Transverse colon (tissue), 4 donors: ENCODE data around the gene COL11A2. TPM values are rescaled to one million over a fixed set of nuclear protein-coding genes. Genes with fewer than 3 reads are reported as not detected.

Experiments used
- DNase-seq: peaks from one replicate; pipeline ENCODE4 v3.0.0-alpha.2; 2019
- H3K27ac ChIP-seq, 4 donors: fragments of 200-600 bp; sonication (generic); 2 replicates each; pipeline ENCODE4 v1.5.1; 2016 to 2018; ENCODE audit warnings: inconsistent platforms in 4 of 4
- H3K27me3 ChIP-seq: fragments of 200-600 bp; sonication (generic); 2 replicates; pipeline ENCODE4 v1.5.1; 2017; ENCODE audit warnings: inconsistent platforms
- H3K36me3 ChIP-seq, 4 donors: fragments of 200-600 bp; sonication (generic); 2 replicates each; pipeline ENCODE4 v1.5.1; 2017 to 2019; ENCODE audit warnings: inconsistent platforms in 4 of 4
- H3K4me1 ChIP-seq, 4 donors: fragments of 200-600 bp; sonication (generic); 2 replicates each; pipeline ENCODE4 v1.5.1; 2017 to 2020; ENCODE audit warnings: inconsistent platforms in 4 of 4
- H3K4me3 ChIP-seq, 4 donors: fragments of 200-600 bp; sonication (generic); 1 replicate in 1 of 4; 2 replicates in 3 of 4; pipeline versions ENCODE4 v1.5.1 to v1.6.1; 2017 to 2019; ENCODE audit warnings: inconsistent platforms in 4 of 4
- H3K9me3 ChIP-seq, 2 donors: fragments of 200-600 bp; sonication (generic); 2 replicates each; pipeline ENCODE4 v1.5.1; 2017 to 2019; ENCODE audit warnings: inconsistent platforms in 2 of 2
- CTCF ChIP-seq, 5 experiments: fragments of 200-600 bp in 3 of 5; fragments of 450-650 bp in 2 of 5; sonication (generic) in 3 of 5; IDR thresholded peaks; 1 replicate in 2 of 5; 2 replicates in 3 of 5; pipeline ENCODE4 v1.5.1; 2016 to 2017; ENCODE audit warnings: antibody characterized with exemption in 5 of 5, inconsistent platforms in 3 of 5, mild to moderate bottlenecking in 2 of 5, moderate library complexity in 1 of 5
- EP300 ChIP-seq: sonication (generic); formaldehyde crosslinking; IDR thresholded peaks from one replicate; pipeline ENCODE4 v1.6.1; 2017; ENCODE audit warnings: antibody characterized with exemption, low read depth
- POLR2A ChIP-seq: fragments of 450-650 bp; IDR thresholded peaks from one replicate; pipeline ENCODE4 v1.6.1; 2016; ENCODE audit warnings: antibody characterized with exemption, mild to moderate bottlenecking, moderate library complexity
- POLR2AphosphoS5 ChIP-seq, 3 donors: sonication (generic); formaldehyde crosslinking; IDR thresholded peaks; one replicate each; pipeline ENCODE4 v1.6.1; 2016; ENCODE audit warnings: antibody characterized with exemption in 3 of 3
- WGBS, 2 donors: methylation state at CpG; one replicate each; pipeline ENCODE4 v1.1.5; 2018; ENCODE audit warnings: low coverage in 1 of 2; 5-methylcytosine and 5-hydroxymethylcytosine counted together
- in situ Hi-C, 4 donors: fragments of 200-750 bp; cut with MboI; loops; one replicate each; pipeline versions ENCODE4 v1.15.0 to v1.15.1; 2017; ENCODE audit warnings: low sequenced_read_pairs in 3 of 4, low pct_ligation_motif_present in 1 of 4, low pct_unique_long_range_greater_than_20kb in 1 of 4
- intact Hi-C: fragments of 100-400 bp; cut with DNase I; formaldehyde crosslinking; loops from one replicate; pipeline ENCODE4 v1.15.1; 2023; ENCODE audit warnings: low total_unique reads
- total RNA-seq, 4 donors: library from RNA; depleted of rRNA; stranded (reverse); fragments of >200 nt; gene quantifications; one replicate each; pipeline ENCODE4 v1.1.0, GENCODE V29; 2016

Gene COL11A2
- total RNA-seq, 4 donors from 2014 or later, result 0.14 to 0.79 (median 0.75) TPM; not detected in 1

GRCh38 chr6:33117811-33118277 is 74.4 kb downstream of the COL11A2 start:
- Histone ChIP-seq H3K27me3 (peaks cover 46% of the 10 kb centered on the region), H3K36me3 (no peaks in the 10 kb centered on the region), H3K27ac (no peak overlapping the region), H3K4me1 (peaks cover 0 to 5% (median 2%) of the 10 kb centered on the region in 4 donors), H3K4me3 (no peak overlapping the region), H3K9me3 (no peaks in the 10 kb centered on the region)
- in situ Hi-C loops, result loop anchor here in 1 of 4 donors (25.0 kb wide), 1 partner anchor 119 kb away; no protein-coding TSS in a partner anchor
- WGBS, 2 donors, result 15 to 29% methylated on average over 6 to 9 of the region's 9 CpGs
- TF ChIP-seq POLR2AphosphoS5 (IDR thresholded peaks at IDR 0.05) (no peak), POLR2A (no peak)
- no peak for DNase-seq
- intact Hi-C loops, result no loop called here

- DNase-seq, result no peak
- TF ChIP-seq EP300 (no peak), POLR2A (no peak), CTCF (IDR thresholded peaks at IDR 0.05) (no peak), POLR2AphosphoS5 (IDR thresholded peaks at IDR 0.05) (no peak)
- Histone ChIP-seq H3K4me1 (peaks cover 0 to 5% (median 2%) of the 10 kb centered on the region in 4 donors), H3K4me3 (no peak overlapping the region), H3K27ac (no peak overlapping the region), H3K9me3 (no peaks in the 10 kb centered on the region), H3K36me3 (no peaks in the 10 kb centered on the region), H3K27me3 (peaks cover 54% of the 10 kb centered on the region)
- WGBS, 2 donors, result 11 to 22% methylated on average over 6 to 32 of the region's 32 CpGs
- intact Hi-C loops (no loop called here), in situ Hi-C loops (loop anchor here in 1 of 4 donors (25.0 kb wide), 1 partner anchor 120 kb away; no protein-coding TSS in a partner anchor)
Measured at GRCh38 chr6:33116841-33117711, 75.2 kb downstream of the COL11A2 start.

- H3K27ac ChIP-seq, result no peak overlapping the region
- TF ChIP-seq CTCF (IDR thresholded peaks at IDR 0.05) (no peak), EP300 (no peak), POLR2AphosphoS5 (IDR thresholded peaks at IDR 0.05) (no peak), POLR2A (no peak)
- intact Hi-C loops, result no loop called here
- no peaks in the 10 kb centered on the region for H3K36me3 ChIP-seq
- H3K27me3 ChIP-seq, result peaks cover 56% of the 10 kb centered on the region
- in situ Hi-C loops, result loop anchor here in 1 of 4 donors (25.0 kb wide), 1 partner anchor 121 kb away; no protein-coding TSS in a partner anchor
- H3K4me3 ChIP-seq, result no peak overlapping the region
- 37% methylated on average over 6 of the region's 6 CpGs; no CpG with 5 or more reads in 1 of the 2 donors for WGBS, 2 donors
- H3K4me1 ChIP-seq, result peaks cover 0 to 5% (median 2%) of the 10 kb centered on the region in 4 donors
- DNase-seq, result no peak
- no peaks in the 10 kb centered on the region for H3K9me3 ChIP-seq
Measured at GRCh38 chr6:33116417-33116816, 75.8 kb downstream of the COL11A2 start.

GRCh38 chr6:33114406-33114805 is 77.9 kb downstream of the COL11A2 start:
- no peak overlapping the region for H3K27ac ChIP-seq
- in situ Hi-C loops (loop anchor here in 1 of 4 donors (25.0 kb wide), 1 partner anchor 123 kb away; no protein-coding TSS in a partner anchor), intact Hi-C loops (no loop called here)
- H3K36me3 ChIP-seq, result no peaks in the 10 kb centered on the region
- H3K4me3 ChIP-seq, result no peak overlapping the region
- no peak for TF ChIP-seq POLR2AphosphoS5 (IDR thresholded peaks at IDR 0.05)
- no peak for TF ChIP-seq EP300
- no peak for TF ChIP-seq CTCF (IDR thresholded peaks at IDR 0.05)
- TF ChIP-seq POLR2A, result no peak
- no peak for DNase-seq
- peaks cover 65% of the 10 kb centered on the region for H3K27me3 ChIP-seq
- no peaks in the 10 kb centered on the region for H3K9me3 ChIP-seq
- H3K4me1 ChIP-seq, result peaks cover 0 to 5% (median 2%) of the 10 kb centered on the region in 4 donors
